Adrenal gland (tissue), 12 donors: ENCODE data around the gene TM4SF20. TPM values are rescaled to one million over a fixed set of nuclear protein-coding genes. Genes with fewer than 3 reads are reported as not detected.

Experiments used
- DNase-seq, 7 donors: peaks; one replicate each; pipeline ENCODE4 v3.0.0-alpha.2; 2019 to 2020
- H3K27ac ChIP-seq, 5 donors: fragments of 200-600 bp; sonication (generic) in 4 of 5; 1 replicate in 3 of 5; 2 replicates in 2 of 5; pipeline versions ENCODE4 v1.5.1 to v1.8.0; 2016 to 2020; ENCODE audit warnings: mild to moderate bottlenecking in 1 of 5
- H3K27me3 ChIP-seq: fragments of 200-600 bp; 2 replicates; pipeline ENCODE4 v1.8.0; 2021
- H3K36me3 ChIP-seq, 2 donors: fragments of 200-600 bp; replicated peaks in 1 of 2; 1 replicate in 1 of 2; 2 replicates in 1 of 2; pipeline versions ENCODE4 v1.5.1 to v1.8.0; 2018 to 2022
- H3K4me1 ChIP-seq, 2 donors: fragments of 200-600 bp; replicated peaks in 1 of 2; 1 replicate in 1 of 2; 2 replicates in 1 of 2; pipeline versions ENCODE4 v1.5.1 to v1.8.0; 2018 to 2021
- H3K4me3 ChIP-seq, 4 donors: fragments of 200-600 bp; sonication (generic) in 3 of 4; one replicate each; pipeline ENCODE4 v1.5.1; 2016 to 2018
- H3K9me3 ChIP-seq, 3 donors: fragments of 200-600 bp; sonication (generic) in 1 of 3; replicated peaks in 1 of 3; 1 replicate in 2 of 3; 2 replicates in 1 of 3; pipeline versions ENCODE4 v1.5.1 to v1.8.0; 2016 to 2021
- POLR2A ChIP-seq, 2 donors: fragments of 450-650 bp; IDR thresholded peaks; one replicate each; pipeline ENCODE4 v1.6.1; 2017; ENCODE audit warnings: antibody characterized with exemption in 2 of 2, mild to moderate bottlenecking in 2 of 2, moderate library complexity in 1 of 2
- WGBS, 4 donors: extraction: QIAGEN DNeasy Blood & Tissue Kit in 2 of 4; methylation state at CpG; one replicate each; pipeline versions ENCODE4 v1.1.5 to v1.1.7; 2013 to 2017; 5-methylcytosine and 5-hydroxymethylcytosine counted together
- intact Hi-C, 2 donors: fragments of 100-400 bp; cut with DNase I; formaldehyde crosslinking; loops; one replicate each; pipeline versions ENCODE4 v1.14.1 to v1.15.0; 2022 to 2023
- polyA plus RNA-seq, 3 donors: library from polyadenylated mRNA; stranded (reverse); fragments of 200-250 nt in 2 of 3; fragments of 350-450 nt in 1 of 3; fragmentation: Illumina TruSeq in 1 of 3; extraction: RNeasy Lipid Tissue Mini Kit (QIAGEN cat#74804) in 1 of 3; gene quantifications; one replicate each; pipeline ENCODE4 v1.2.3, GENCODE V29; 2013 to 2014
- total RNA-seq, 9 donors: library from RNA; depleted of rRNA in 4 of 9; stranded (reverse); fragments of >200 nt in 4 of 9; fragments of 120-200 nt in 1 of 9; fragmentation: NEBNext Ultra II Directional in 1 of 9; extraction: Animal tissue kit (Norgen Biotek cat#: 25700) in 1 of 9; gene quantifications; one replicate each; pipeline versions ENCODE4 v1.1.0 to v1.2.4, GENCODE V29; 2013 to 2023
- TF ChIP-seq, protein P1 (sequence below), 6 experiments: fragments of 450-650 bp in 4 of 6; fragments of 200-600 bp in 2 of 6; sonication (generic) in 1 of 6; IDR thresholded peaks; 1 replicate in 5 of 6; 2 replicates in 1 of 6; pipeline versions ENCODE4 v1.5.1 to v1.8.0; 2016 to 2021; ENCODE audit warnings: antibody characterized with exemption in 6 of 6, mild to moderate bottlenecking in 2 of 6, moderate library complexity in 1 of 6
- donor health status: healthy with polysubstance abuse.
- donor health status: Bipolar disorder and iron deficiency.
- donor health status: DM: yes; HTN: yes; CAD: no.
- donor health status: DM: no; HTN: no; CAD: no.
- donor health status: DM: no; HTN: no; CAD: no.
- donor health status: DM: yes; HTN: yes; CAD: no.

The TM4SF20 gene
- total and polyA plus RNA-seq, 12 donors, result 0.14 TPM; not detected in 11

DNA sequence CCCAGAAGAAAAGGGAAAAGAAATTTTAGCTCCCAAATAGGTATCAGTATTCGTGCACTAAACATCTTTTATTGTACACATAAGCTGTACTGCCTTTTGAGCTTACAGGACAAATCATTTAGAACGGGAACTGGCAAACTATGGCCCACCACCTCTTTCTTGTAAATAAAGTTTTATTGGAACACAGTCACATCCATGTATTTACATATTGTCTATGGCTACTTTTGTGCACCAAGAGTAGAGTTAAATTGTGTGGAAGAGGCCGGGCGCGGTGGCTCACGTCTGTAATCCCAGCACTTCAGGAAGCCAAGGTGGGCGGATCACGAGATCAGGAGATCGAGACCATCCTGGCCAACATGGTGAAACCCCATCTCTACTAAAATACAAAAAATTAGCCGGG lies 5.7 kb downstream of the TM4SF20 start:
- Histone ChIP-seq H3K27me3 (no peaks in the 10 kb centered on the region), H3K4me1 (peaks cover 4 to 12% of the 10 kb centered on the region in 2 donors), H3K27ac (no peak overlapping the region), H3K36me3 (no peaks in the 10 kb centered on the region), H3K9me3 (no peaks in the 10 kb centered on the region), H3K4me3 (no peak overlapping the region)
- intact Hi-C loops, result no loop called here
- no peak for DNase-seq
- TF ChIP-seq POLR2A (IDR thresholded peaks at IDR 0.05), result no peak
- TF ChIP-seq, protein P1, sequence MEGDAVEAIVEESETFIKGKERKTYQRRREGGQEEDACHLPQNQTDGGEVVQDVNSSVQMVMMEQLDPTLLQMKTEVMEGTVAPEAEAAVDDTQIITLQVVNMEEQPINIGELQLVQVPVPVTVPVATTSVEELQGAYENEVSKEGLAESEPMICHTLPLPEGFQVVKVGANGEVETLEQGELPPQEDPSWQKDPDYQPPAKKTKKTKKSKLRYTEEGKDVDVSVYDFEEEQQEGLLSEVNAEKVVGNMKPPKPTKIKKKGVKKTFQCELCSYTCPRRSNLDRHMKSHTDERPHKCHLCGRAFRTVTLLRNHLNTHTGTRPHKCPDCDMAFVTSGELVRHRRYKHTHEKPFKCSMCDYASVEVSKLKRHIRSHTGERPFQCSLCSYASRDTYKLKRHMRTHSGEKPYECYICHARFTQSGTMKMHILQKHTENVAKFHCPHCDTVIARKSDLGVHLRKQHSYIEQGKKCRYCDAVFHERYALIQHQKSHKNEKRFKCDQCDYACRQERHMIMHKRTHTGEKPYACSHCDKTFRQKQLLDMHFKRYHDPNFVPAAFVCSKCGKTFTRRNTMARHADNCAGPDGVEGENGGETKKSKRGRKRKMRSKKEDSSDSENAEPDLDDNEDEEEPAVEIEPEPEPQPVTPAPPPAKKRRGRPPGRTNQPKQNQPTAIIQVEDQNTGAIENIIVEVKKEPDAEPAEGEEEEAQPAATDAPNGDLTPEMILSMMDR (IDR thresholded peaks at IDR 0.05), result no peak
- 94 to 95% (median 94%) methylated on average over 10 of the region's 10 CpGs for WGBS, 4 donors

DNA sequence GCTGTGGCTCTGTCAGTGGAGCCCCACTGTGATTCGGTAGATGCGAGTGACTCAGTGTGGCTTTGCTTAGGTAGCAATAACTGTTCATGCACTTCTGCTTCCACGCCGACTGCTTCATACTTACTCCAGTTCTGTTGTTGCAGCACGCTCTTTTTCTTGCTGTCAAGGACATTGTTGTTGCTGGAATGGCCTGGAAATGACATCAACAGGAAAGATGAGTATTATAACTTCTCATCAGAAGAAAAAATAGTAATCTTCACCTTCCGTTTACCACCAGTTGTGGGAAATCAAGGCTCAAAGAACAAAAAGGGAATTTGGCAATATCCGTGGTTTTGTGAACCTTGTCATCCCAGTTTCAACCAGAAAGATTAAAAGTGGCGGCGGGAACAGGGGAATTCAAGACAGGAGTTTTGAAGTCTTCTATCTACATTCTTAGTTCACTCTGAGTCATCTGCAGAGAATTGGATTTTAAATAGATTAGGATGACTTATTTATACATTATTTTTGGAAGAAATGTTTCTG lies 8.3 kb downstream of the TM4SF20 start:
- DNase-seq, result peak; percentile 36 to 81 (median 72)

DNA sequence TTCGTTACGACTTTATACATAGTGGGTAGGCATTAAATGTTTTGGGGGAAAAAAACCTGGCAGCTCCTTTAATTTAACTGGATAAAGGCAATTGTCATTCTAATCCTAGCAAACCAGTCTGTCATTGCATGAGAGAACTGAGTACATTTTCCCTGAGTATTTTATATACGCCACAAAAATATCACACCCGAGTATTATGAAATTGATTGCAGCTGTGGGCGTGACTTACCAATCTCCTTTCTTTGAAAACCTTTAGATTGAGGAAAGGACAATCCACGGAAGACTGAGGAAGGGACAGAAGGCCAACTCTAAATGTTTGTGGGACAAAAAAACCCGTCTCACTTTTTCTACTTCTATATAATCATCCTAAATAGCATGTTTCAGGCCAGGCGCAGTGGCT lies 9.0 kb downstream of the TM4SF20 start:
- peaks cover 4 to 21% of the 10 kb centered on the region in 2 donors for H3K4me1 ChIP-seq
- H3K27ac ChIP-seq, result peak overlapping the region in 4 of 5 donors; percentile 12 to 78 (median 69)
- intact Hi-C loops, result no loop called here
- no peaks in the 10 kb centered on the region for H3K36me3 ChIP-seq
- H3K27me3 ChIP-seq, result no peaks in the 10 kb centered on the region
- TF ChIP-seq POLR2A (IDR thresholded peaks at IDR 0.05), result no peak
- TF ChIP-seq, protein P1 (IDR thresholded peaks at IDR 0.05), result no peak
- H3K9me3 ChIP-seq, result no peaks in the 10 kb centered on the region
- no peak overlapping the region for H3K4me3 ChIP-seq
- DNase-seq, result peak in 1 of 7 donors; percentile 13
- WGBS, 4 donors, result 77 to 87% (median 85%) methylated on average over 8 of the region's 8 CpGs

More for the DNA sequence above, 8.3 kb downstream of the TM4SF20 start:
- 12 to 21% (median 19%) methylated on average over 9 of the region's 9 CpGs for WGBS, 4 donors
- H3K4me3 ChIP-seq, result no peak overlapping the region
- peaks cover 4 to 18% of the 10 kb centered on the region in 2 donors for H3K4me1 ChIP-seq
- no peaks in the 10 kb centered on the region for H3K27me3 ChIP-seq
- no peaks in the 10 kb centered on the region for H3K9me3 ChIP-seq
- H3K27ac ChIP-seq, result peak overlapping the region in 3 of 5 donors; percentile 12 to 78 (median 69)
- intact Hi-C loops, result no loop called here
- TF ChIP-seq, protein P1 (IDR thresholded peaks at IDR 0.05), result peak in 1 of 6 experiments; percentile 16
- TF ChIP-seq POLR2A (IDR thresholded peaks at IDR 0.05), result no peak
- H3K36me3 ChIP-seq, result no peaks in the 10 kb centered on the region

DNA sequence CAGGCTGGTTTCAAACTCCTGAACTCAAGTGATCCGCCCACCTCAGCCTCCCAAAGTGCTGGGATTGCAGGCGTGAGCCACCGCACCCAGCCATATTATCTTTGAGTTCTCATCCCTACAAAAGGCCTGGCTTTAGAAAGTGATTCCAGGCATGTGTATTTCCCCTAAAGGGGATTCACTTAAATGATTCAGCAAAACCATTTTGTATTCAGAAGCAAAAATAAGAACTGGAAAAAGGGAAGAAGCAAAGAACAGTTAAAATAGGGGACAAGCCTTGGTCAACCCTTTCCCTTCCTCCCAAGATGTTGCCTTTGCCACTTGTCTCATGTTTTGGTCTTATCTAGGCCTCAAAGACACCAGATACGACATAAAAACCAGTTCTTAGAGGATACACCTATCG lies 10.5 kb downstream of the TM4SF20 start:
- WGBS, 4 donors, result 81 to 92% (median 89%) methylated on average over 5 of the region's 5 CpGs
- Histone ChIP-seq H3K9me3 (no peaks in the 10 kb centered on the region), H3K36me3 (no peaks in the 10 kb centered on the region), H3K4me3 (no peak overlapping the region), H3K4me1 (peaks cover 4 to 27% of the 10 kb centered on the region in 2 donors), H3K27me3 (no peaks in the 10 kb centered on the region), H3K27ac (no peak overlapping the region)
- intact Hi-C loops, result no loop called here
- DNase-seq, result no peak
- TF ChIP-seq, protein P1 (IDR thresholded peaks at IDR 0.05), result no peak
- no peak for TF ChIP-seq POLR2A (IDR thresholded peaks at IDR 0.05)
